Body of pancreas (tissue), 4 donors: ENCODE measurements around the gene ATPAF2. TPM values are rescaled to one million over a fixed set of nuclear protein-coding genes. Genes with fewer than 3 reads are reported as not detected.

Experiments used
- ATAC-seq: fragments of 150-250 bp; one replicate; pipeline ENCODE4 v1.9.1; 2016
- DNase-seq, 4 donors: peaks; one replicate each; pipeline ENCODE4 v3.0.0-alpha.2; 2019
- H3K27ac ChIP-seq, 4 donors: fragments of 200-600 bp; sonication (generic); 1 replicate in 3 of 4; 2 replicates in 1 of 4; pipeline versions ENCODE4 v1.5.1 to v1.6.1; 2016 to 2019; ENCODE audit warnings: mild to moderate bottlenecking in 1 of 4, mixed read lengths in 1 of 4, moderate library complexity in 1 of 4
- H3K27me3 ChIP-seq, 2 donors: fragments of 200-600 bp; sonication (generic); one replicate each; pipeline ENCODE4 v1.6.0; 2016; ENCODE audit warnings: mild to moderate bottlenecking in 1 of 2
- H3K36me3 ChIP-seq, 2 donors: fragments of 200-600 bp; sonication (generic); replicated peaks in 1 of 2; 2 replicates each; pipeline ENCODE4 v1.5.1; 2016; ENCODE audit warnings: low read depth in 2 of 2; ENCODE audit not compliant: insufficient read depth in 1 of 2
- H3K4me1 ChIP-seq: fragments of 200-600 bp; sonication (generic); one replicate; pipeline ENCODE4 v1.6.0; 2016
- H3K4me3 ChIP-seq, 2 donors: fragments of 200-600 bp; sonication (generic); 1 replicate in 1 of 2; 2 replicates in 1 of 2; pipeline ENCODE4 v1.5.1; 2016 to 2019
- H3K9me3 ChIP-seq, 3 donors: fragments of 200-600 bp; sonication (generic); 1 replicate in 2 of 3; 2 replicates in 1 of 3; pipeline ENCODE4 v1.5.1; 2016
- CTCF ChIP-seq, 7 experiments: fragments of 450-650 bp in 4 of 7; fragments of 200-600 bp in 3 of 7; sonication (generic) in 3 of 7; IDR thresholded peaks; one replicate each; pipeline ENCODE4 v1.5.1; 2016 to 2019; ENCODE audit warnings: antibody characterized with exemption in 7 of 7
- POLR2A ChIP-seq, 3 donors: fragments of 450-650 bp; IDR thresholded peaks; one replicate each; pipeline ENCODE4 v1.6.1; 2016; ENCODE audit warnings: antibody characterized with exemption in 3 of 3, mild to moderate bottlenecking in 2 of 3
- WGBS, 2 donors: methylation state at CpG; one replicate each; pipeline ENCODE4 v1.1.5; 2017; 5-methylcytosine and 5-hydroxymethylcytosine counted together
- intact Hi-C: fragments of 100-400 bp; cut with DNase I; formaldehyde crosslinking; loops from one replicate; pipeline ENCODE4 v1.15.1; 2023
- total RNA-seq, 2 donors: library from RNA; depleted of rRNA; stranded (reverse); fragments of >200 nt; gene quantifications; one replicate each; pipeline ENCODE4 v1.1.0, GENCODE V29; 2016

ATPAF2 gene
- total RNA-seq, 2 donors from 2014 or later, result 10.9 to 34.3 TPM

- H3K27me3 ChIP-seq, result no peaks in the 10 kb centered on the region
- DNase-seq, result no peak
- no peaks in the 10 kb centered on the region for H3K9me3 ChIP-seq
- no peak overlapping the region for H3K4me3 ChIP-seq
- no peak for ATAC-seq
- no peaks in the 10 kb centered on the region for H3K36me3 ChIP-seq
- no peaks in the 10 kb centered on the region for H3K4me1 ChIP-seq
- intact Hi-C loops, result no loop called here
- H3K27ac ChIP-seq, result no peak overlapping the region
- WGBS, 2 donors, result 61 to 75% methylated on average over 1 to 2 of the region's 2 CpGs
- TF ChIP-seq CTCF (IDR thresholded peaks at IDR 0.05) (no peak), POLR2A (IDR thresholded peaks at IDR 0.05) (no peak)
Measured at GRCh38 chr17:17985153-17985552, 53.8 kb downstream of the ATPAF2 start.

- intact Hi-C loops, result no loop called here
Measured at GRCh38 chr17:17983776-17984175, 55.2 kb downstream of the ATPAF2 start.

GRCh38 chr17:17983376-17983775 lies 55.6 kb downstream of the ATPAF2 start:
- 80 to 85% methylated on average over 6 of the region's 6 CpGs for WGBS, 2 donors
- Histone ChIP-seq H3K27ac (no peak overlapping the region), H3K27me3 (no peaks in the 10 kb centered on the region), H3K4me1 (no peaks in the 10 kb centered on the region), H3K9me3 (no peaks in the 10 kb centered on the region), H3K4me3 (no peak overlapping the region), H3K36me3 (no peaks in the 10 kb centered on the region)
- TF ChIP-seq CTCF (IDR thresholded peaks at IDR 0.05) (no peak), POLR2A (IDR thresholded peaks at IDR 0.05) (no peak)
- intact Hi-C loops, result no loop called here
- DNase-seq, result peak in 3 of 4 donors; percentile 34 to 51 (median 38)
- ATAC-seq, result peak; percentile 41

More at GRCh38 chr17:17983776-17984175, 55.2 kb downstream of the ATPAF2 start:
- Histone ChIP-seq H3K4me3 (no peak overlapping the region), H3K4me1 (no peaks in the 10 kb centered on the region), H3K27ac (no peak overlapping the region), H3K9me3 (no peaks in the 10 kb centered on the region), H3K27me3 (no peaks in the 10 kb centered on the region), H3K36me3 (no peaks in the 10 kb centered on the region)
- TF ChIP-seq POLR2A (IDR thresholded peaks at IDR 0.05), result no peak
- no peak for TF ChIP-seq CTCF (IDR thresholded peaks at IDR 0.05)
- WGBS, 2 donors, result 80 to 96% methylated on average over 4 to 6 of the region's 6 CpGs
- no peak for DNase-seq
- ATAC-seq, result no peak

GRCh38 chr17:17982801-17983200 lies 56.2 kb downstream of the ATPAF2 start:
- Histone ChIP-seq H3K27ac (no peak overlapping the region), H3K4me1 (no peaks in the 10 kb centered on the region), H3K4me3 (no peak overlapping the region), H3K36me3 (no peaks in the 10 kb centered on the region), H3K27me3 (no peaks in the 10 kb centered on the region), H3K9me3 (no peaks in the 10 kb centered on the region)
- TF ChIP-seq CTCF (IDR thresholded peaks at IDR 0.05) (no peak), POLR2A (IDR thresholded peaks at IDR 0.05) (no peak)
- intact Hi-C loops, result no loop called here
- ATAC-seq, result no peak
- 88 to 94% methylated on average over 9 of the region's 9 CpGs for WGBS, 2 donors
- no peak for DNase-seq

GRCh38 chr17:17981330-17981729 lies 57.6 kb downstream of the ATPAF2 start:
- intact Hi-C loops, result no loop called here
- no peaks in the 10 kb centered on the region for H3K27me3 ChIP-seq
- no peak overlapping the region for H3K27ac ChIP-seq
- ATAC-seq (no peak), DNase-seq (no peak)
- no peaks in the 10 kb centered on the region for H3K9me3 ChIP-seq
- no peaks in the 10 kb centered on the region for H3K36me3 ChIP-seq
- no peak overlapping the region for H3K4me3 ChIP-seq
- TF ChIP-seq CTCF (IDR thresholded peaks at IDR 0.05), result no peak
- TF ChIP-seq POLR2A (IDR thresholded peaks at IDR 0.05), result no peak
- WGBS, 2 donors, result 71 to 88% methylated on average over 5 to 9 of the region's 9 CpGs
- H3K4me1 ChIP-seq, result no peaks in the 10 kb centered on the region
